ENCODE measurements around the gene TRIO. TPM values are rescaled to one million over a fixed set of nuclear protein-coding genes. Genes with fewer than 3 reads are reported as not detected.

Gene TRIO
- polyA plus RNA-seq, 1 of the 3 experiments (the other 2 are of a cell fraction) = 229 TPM

DNA sequence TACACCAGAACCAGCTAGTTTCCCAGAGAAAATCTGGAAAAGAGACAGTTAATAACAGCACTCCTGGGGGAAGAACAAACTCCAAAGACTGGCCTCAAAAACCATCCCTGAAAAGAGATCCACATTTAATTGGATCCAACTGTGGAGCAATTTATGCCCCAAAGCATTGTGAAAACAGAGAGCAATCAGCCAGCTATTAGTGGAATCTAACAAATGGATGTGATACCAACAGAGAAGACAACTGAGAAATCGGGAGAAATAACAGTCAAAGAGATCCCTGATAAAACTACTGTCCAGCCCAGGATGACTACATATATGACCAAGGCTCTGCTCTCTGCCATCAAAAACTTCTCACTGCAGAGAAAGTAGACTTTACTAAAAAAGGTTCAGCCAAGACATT is 40.5 kb upstream of the TRIO start:
- Histone ChIP-seq H3K27ac (ENCODE audit: low read depth in 2 of 2, low read length in 1 of 2) (peak overlapping the region in 1 of 2 experiments; percentile 26; a peak in 2 of 4 replicates), H4K20me1 (ENCODE audit: insufficient read depth) (no peaks in the 10 kb centered on the region), H3K9me2 (no peaks in the 10 kb centered on the region), H3K9ac (no peak overlapping the region), H3K4me2 (no peak overlapping the region), H3K9me3 (no peaks in the 10 kb centered on the region), H3K79me2 (ENCODE audit: insufficient read depth) (no peaks in the 10 kb centered on the region; the same call in 1 of the 2 replicates), H3F3A (replicated peaks; ENCODE audit: insufficient read depth) (peaks cover 25% of the 10 kb centered on the region), H3K4me3 (ENCODE audit: low read depth in 2 of 2, low read length in 1 of 2) (no peak overlapping the region), H2AFZ (ENCODE audit: low read depth) (peak overlapping the region; percentile 36), H3K4me1 (ENCODE audit: control insufficient read depth in 1 of 2, insufficient read depth in 2 of 2, low read depth in 1 of 2, low read length in 1 of 2) (peaks cover 0 to 20% of the 10 kb centered on the region in 2 experiments; a peak in 1 of 4 replicates), H3K27me3 (ENCODE audit: insufficient read depth) (no peaks in the 10 kb centered on the region), H3K36me3 (replicated peaks in 1 of 2; ENCODE audit: control insufficient read depth in 1 of 2, insufficient read depth in 2 of 2, low read length in 1 of 2) (no peaks in the 10 kb centered on the region)
- TF ChIP-seq FOSL2 (IDR thresholded peaks at IDR 0.05; ENCODE audit: borderline replicate concordance, low read depth) = no peak
- TF ChIP-seq TCF12 (IDR thresholded peaks at IDR 0.05) = peak; percentile 44; the same call in 1 of the 2 replicates
- CTCF ChIA-PET = interaction anchor here (1.1 to 1.7 kb wide), 2 partner anchors 126 to 168 kb away, joined by 3 to 11 read pairs; no protein-coding TSS in a partner anchor
- POLR2A ChIA-PET = no interaction called here
- DNase-seq = no peak
- 44% methylated on average over 1 of the region's 1 CpG for whole genome bisulfite sequencing (ENCODE audit: low lambda C conversion rate)

DNA sequence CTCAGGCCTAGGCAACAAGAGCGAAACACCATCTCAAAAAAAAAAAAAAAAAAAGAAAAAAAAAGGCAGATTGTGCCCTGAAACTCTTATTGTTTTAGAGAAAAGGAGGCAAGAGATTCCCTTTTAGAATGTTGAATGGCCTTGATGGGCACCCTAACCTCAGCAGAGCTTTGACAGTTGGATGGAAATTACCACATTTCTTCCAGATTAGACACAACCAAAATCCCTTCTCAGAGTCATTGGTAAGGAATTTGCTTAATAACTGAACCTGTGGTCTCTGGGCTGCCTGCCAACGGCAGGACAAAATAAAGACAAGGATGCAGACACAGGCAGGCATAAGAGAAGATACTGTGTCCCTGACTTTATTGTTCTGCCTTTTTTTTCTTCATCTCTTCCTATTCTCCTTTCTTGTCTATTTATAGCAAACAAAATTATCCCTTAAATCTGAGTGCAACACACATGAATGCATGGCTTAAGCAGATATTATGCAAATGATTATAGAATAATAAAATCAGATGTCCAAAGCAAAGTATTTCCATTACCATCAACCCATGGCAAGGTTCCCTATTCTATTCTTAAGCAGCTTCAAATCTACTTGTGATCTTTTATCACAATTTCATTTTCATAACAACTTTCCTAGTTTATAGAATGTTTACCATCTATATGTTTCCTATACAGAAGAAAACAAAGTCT is 37.3 kb upstream of the TRIO start:
- ChIA-PET POLR2A (no interaction called here), CTCF (interaction anchor here (2.3 kb wide), 1 partner anchor 164 kb away, joined by 16 read pairs; no protein-coding TSS in a partner anchor)
- Histone ChIP-seq H3K4me2 (no peak overlapping the region), H2AFZ (ENCODE audit: low read depth) (no peak overlapping the region), H3K4me3 (ENCODE audit: low read depth in 2 of 2, low read length in 1 of 2) (no peak overlapping the region), H3F3A (replicated peaks; ENCODE audit: insufficient read depth) (peaks cover 30% of the 10 kb centered on the region), H3K9ac (peak overlapping the region; percentile 33; the same call in 1 of the 2 replicates), H3K9me3 (no peaks in the 10 kb centered on the region), H3K27me3 (ENCODE audit: insufficient read depth) (no peaks in the 10 kb centered on the region), H4K20me1 (ENCODE audit: insufficient read depth) (no peaks in the 10 kb centered on the region), H3K79me2 (ENCODE audit: insufficient read depth) (no peaks in the 10 kb centered on the region; the same call in 1 of the 2 replicates), H3K4me1 (ENCODE audit: control insufficient read depth in 1 of 2, insufficient read depth in 2 of 2, low read depth in 1 of 2, low read length in 1 of 2) (peaks cover 0 to 28% of the 10 kb centered on the region in 2 experiments; a peak in 1 of 4 replicates), H3K36me3 (replicated peaks in 1 of 2; ENCODE audit: control insufficient read depth in 1 of 2, insufficient read depth in 2 of 2, low read length in 1 of 2) (no peaks in the 10 kb centered on the region), H3K9me2 (no peaks in the 10 kb centered on the region), H3K27ac (ENCODE audit: low read depth in 2 of 2, low read length in 1 of 2) (peak overlapping the region; percentile 56 to 70; a peak in 3 of 4 replicates)
- DNase-seq = no peak
- 33% methylated on average over 2 of the region's 2 CpGs for whole genome bisulfite sequencing (ENCODE audit: low lambda C conversion rate)
- no peak for TF ChIP-seq FOXJ3 (CRISPR knock-in tag; IDR thresholded peaks at IDR 0.05)
- no peak for TF ChIP-seq RXRA (IDR thresholded peaks at IDR 0.05; ENCODE audit: borderline replicate concordance, low read depth)
- TF ChIP-seq, protein P1, sequence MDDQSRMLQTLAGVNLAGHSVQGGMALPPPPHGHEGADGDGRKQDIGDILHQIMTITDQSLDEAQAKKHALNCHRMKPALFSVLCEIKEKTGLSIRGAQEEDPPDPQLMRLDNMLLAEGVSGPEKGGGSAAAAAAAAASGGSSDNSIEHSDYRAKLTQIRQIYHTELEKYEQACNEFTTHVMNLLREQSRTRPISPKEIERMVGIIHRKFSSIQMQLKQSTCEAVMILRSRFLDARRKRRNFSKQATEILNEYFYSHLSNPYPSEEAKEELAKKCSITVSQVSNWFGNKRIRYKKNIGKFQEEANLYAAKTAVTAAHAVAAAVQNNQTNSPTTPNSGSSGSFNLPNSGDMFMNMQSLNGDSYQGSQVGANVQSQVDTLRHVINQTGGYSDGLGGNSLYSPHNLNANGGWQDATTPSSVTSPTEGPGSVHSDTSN (IDR thresholded peaks at IDR 0.05) = peak; percentile 89
- TF ChIP-seq, protein P2, sequence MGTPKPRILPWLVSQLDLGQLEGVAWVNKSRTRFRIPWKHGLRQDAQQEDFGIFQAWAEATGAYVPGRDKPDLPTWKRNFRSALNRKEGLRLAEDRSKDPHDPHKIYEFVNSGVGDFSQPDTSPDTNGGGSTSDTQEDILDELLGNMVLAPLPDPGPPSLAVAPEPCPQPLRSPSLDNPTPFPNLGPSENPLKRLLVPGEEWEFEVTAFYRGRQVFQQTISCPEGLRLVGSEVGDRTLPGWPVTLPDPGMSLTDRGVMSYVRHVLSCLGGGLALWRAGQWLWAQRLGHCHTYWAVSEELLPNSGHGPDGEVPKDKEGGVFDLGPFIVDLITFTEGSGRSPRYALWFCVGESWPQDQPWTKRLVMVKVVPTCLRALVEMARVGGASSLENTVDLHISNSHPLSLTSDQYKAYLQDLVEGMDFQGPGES (IDR thresholded peaks at IDR 0.05; ENCODE audit: low read depth, low read length) = no peak
- peak; percentile 79 for TF ChIP-seq TEAD4 (IDR thresholded peaks at IDR 0.05; ENCODE audit: borderline replicate concordance, insufficient read depth)
- TF ChIP-seq SMC3 (IDR thresholded peaks at IDR 0.05; ENCODE audit: low read depth, low read length) = no peak; the same call in 1 of the 2 replicates
- no peak for TF ChIP-seq NRF1 (IDR thresholded peaks at IDR 0.05; ENCODE audit: low read depth, low read length)
- no peak for TF ChIP-seq EZH2phosphoT487 (IDR thresholded peaks at IDR 0.05; ENCODE audit: borderline replicate concordance, low read depth)
- TF ChIP-seq, protein P3, sequence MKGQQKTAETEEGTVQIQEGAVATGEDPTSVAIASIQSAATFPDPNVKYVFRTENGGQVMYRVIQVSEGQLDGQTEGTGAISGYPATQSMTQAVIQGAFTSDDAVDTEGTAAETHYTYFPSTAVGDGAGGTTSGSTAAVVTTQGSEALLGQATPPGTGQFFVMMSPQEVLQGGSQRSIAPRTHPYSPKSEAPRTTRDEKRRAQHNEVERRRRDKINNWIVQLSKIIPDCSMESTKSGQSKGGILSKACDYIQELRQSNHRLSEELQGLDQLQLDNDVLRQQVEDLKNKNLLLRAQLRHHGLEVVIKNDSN (IDR thresholded peaks at IDR 0.05; ENCODE audit: borderline replicate concordance, low read depth) = no peak
- TF ChIP-seq NFIC (IDR thresholded peaks at IDR 0.05; ENCODE audit: borderline replicate concordance) = peak; percentile 97
- TF ChIP-seq, protein P4, sequence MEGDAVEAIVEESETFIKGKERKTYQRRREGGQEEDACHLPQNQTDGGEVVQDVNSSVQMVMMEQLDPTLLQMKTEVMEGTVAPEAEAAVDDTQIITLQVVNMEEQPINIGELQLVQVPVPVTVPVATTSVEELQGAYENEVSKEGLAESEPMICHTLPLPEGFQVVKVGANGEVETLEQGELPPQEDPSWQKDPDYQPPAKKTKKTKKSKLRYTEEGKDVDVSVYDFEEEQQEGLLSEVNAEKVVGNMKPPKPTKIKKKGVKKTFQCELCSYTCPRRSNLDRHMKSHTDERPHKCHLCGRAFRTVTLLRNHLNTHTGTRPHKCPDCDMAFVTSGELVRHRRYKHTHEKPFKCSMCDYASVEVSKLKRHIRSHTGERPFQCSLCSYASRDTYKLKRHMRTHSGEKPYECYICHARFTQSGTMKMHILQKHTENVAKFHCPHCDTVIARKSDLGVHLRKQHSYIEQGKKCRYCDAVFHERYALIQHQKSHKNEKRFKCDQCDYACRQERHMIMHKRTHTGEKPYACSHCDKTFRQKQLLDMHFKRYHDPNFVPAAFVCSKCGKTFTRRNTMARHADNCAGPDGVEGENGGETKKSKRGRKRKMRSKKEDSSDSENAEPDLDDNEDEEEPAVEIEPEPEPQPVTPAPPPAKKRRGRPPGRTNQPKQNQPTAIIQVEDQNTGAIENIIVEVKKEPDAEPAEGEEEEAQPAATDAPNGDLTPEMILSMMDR (IDR thresholded peaks at IDR 0.05) = no peak
- no peak for TF ChIP-seq MXI1 (IDR thresholded peaks at IDR 0.05; ENCODE audit: low read depth, low read length)
- TF ChIP-seq RFX5 (IDR thresholded peaks at IDR 0.05; ENCODE audit: low read length) = no peak
- TF ChIP-seq FOXM1 (IDR thresholded peaks at IDR 0.05; ENCODE audit: low read depth) = no peak; the same call in 1 of the 2 replicates
- peak; percentile 20 to 94; a peak in 2 of 4 replicates for TF ChIP-seq EP300 (IDR thresholded peaks at IDR 0.05; ENCODE audit: borderline replicate concordance in 1 of 2, low read depth in 1 of 2, low read length in 1 of 2)
- TF ChIP-seq RAD21 (IDR thresholded peaks at IDR 0.05; ENCODE audit: low read length) = no peak
- TF ChIP-seq GABPA (IDR thresholded peaks at IDR 0.05; ENCODE audit: low read depth) = no peak
- no peak for TF ChIP-seq CHD2 (IDR thresholded peaks at IDR 0.05; ENCODE audit: low read length, partially characterized antibody)
- TF ChIP-seq GATA2 (CRISPR knock-in tag; IDR thresholded peaks at IDR 0.05) = no peak
- TF ChIP-seq TAF1 (IDR thresholded peaks at IDR 0.05; ENCODE audit: borderline replicate concordance, low read depth, low read length) = 0 out of 2 replicates have a peak, but pooled peaks have one; percentile 12
- TF ChIP-seq FOSL2 (IDR thresholded peaks at IDR 0.05; ENCODE audit: borderline replicate concordance, low read depth) = peak; percentile 91
